Adrenal gland (tissue), 12 donors: ENCODE measurements around the gene PPP2R3B. TPM values are rescaled to one million over a fixed set of nuclear protein-coding genes. Genes with fewer than 3 reads are reported as not detected.

Experiments
- DNase-seq, 7 donors: peaks; one replicate each; pipeline ENCODE4 v3.0.0-alpha.2; 2019 to 2020
- H3K27ac ChIP-seq, 5 donors: fragments of 200-600 bp; sonication (generic) in 4 of 5; 1 replicate in 3 of 5; 2 replicates in 2 of 5; pipeline versions ENCODE4 v1.5.1 to v1.8.0; 2016 to 2020; ENCODE audit warnings: mild to moderate bottlenecking in 1 of 5
- H3K27me3 ChIP-seq: fragments of 200-600 bp; 2 replicates; pipeline ENCODE4 v1.8.0; 2021
- H3K36me3 ChIP-seq, 2 donors: fragments of 200-600 bp; replicated peaks in 1 of 2; 1 replicate in 1 of 2; 2 replicates in 1 of 2; pipeline versions ENCODE4 v1.5.1 to v1.8.0; 2018 to 2022
- H3K4me1 ChIP-seq, 2 donors: fragments of 200-600 bp; replicated peaks in 1 of 2; 1 replicate in 1 of 2; 2 replicates in 1 of 2; pipeline versions ENCODE4 v1.5.1 to v1.8.0; 2018 to 2021
- H3K4me3 ChIP-seq, 4 donors: fragments of 200-600 bp; sonication (generic) in 3 of 4; one replicate each; pipeline ENCODE4 v1.5.1; 2016 to 2018
- H3K9me3 ChIP-seq, 3 donors: fragments of 200-600 bp; sonication (generic) in 1 of 3; replicated peaks in 1 of 3; 1 replicate in 2 of 3; 2 replicates in 1 of 3; pipeline versions ENCODE4 v1.5.1 to v1.8.0; 2016 to 2021
- CTCF ChIP-seq, 6 experiments: fragments of 450-650 bp in 4 of 6; fragments of 200-600 bp in 2 of 6; sonication (generic) in 1 of 6; IDR thresholded peaks; 1 replicate in 5 of 6; 2 replicates in 1 of 6; pipeline versions ENCODE4 v1.5.1 to v1.8.0; 2016 to 2021; ENCODE audit warnings: antibody characterized with exemption in 6 of 6, mild to moderate bottlenecking in 2 of 6, moderate library complexity in 1 of 6
- POLR2A ChIP-seq, 2 donors: fragments of 450-650 bp; IDR thresholded peaks; one replicate each; pipeline ENCODE4 v1.6.1; 2017; ENCODE audit warnings: antibody characterized with exemption in 2 of 2, mild to moderate bottlenecking in 2 of 2, moderate library complexity in 1 of 2
- WGBS, 4 donors: extraction: QIAGEN DNeasy Blood & Tissue Kit in 2 of 4; methylation state at CpG; one replicate each; pipeline versions ENCODE4 v1.1.5 to v1.1.7; 2013 to 2017; 5-methylcytosine and 5-hydroxymethylcytosine counted together
- intact Hi-C, 2 donors: fragments of 100-400 bp; cut with DNase I; formaldehyde crosslinking; loops; one replicate each; pipeline versions ENCODE4 v1.14.1 to v1.15.0; 2022 to 2023
- polyA plus RNA-seq, 3 donors: library from polyadenylated mRNA; stranded (reverse); fragments of 200-250 nt in 2 of 3; fragments of 350-450 nt in 1 of 3; fragmentation: Illumina TruSeq in 1 of 3; extraction: RNeasy Lipid Tissue Mini Kit (QIAGEN cat#74804) in 1 of 3; gene quantifications; one replicate each; pipeline ENCODE4 v1.2.3, GENCODE V29; 2013 to 2014
- total RNA-seq, 9 donors: library from RNA; depleted of rRNA in 4 of 9; stranded (reverse); fragments of >200 nt in 4 of 9; fragments of 120-200 nt in 1 of 9; fragmentation: NEBNext Ultra II Directional in 1 of 9; extraction: Animal tissue kit (Norgen Biotek cat#: 25700) in 1 of 9; gene quantifications; one replicate each; pipeline versions ENCODE4 v1.1.0 to v1.2.4, GENCODE V29; 2013 to 2023
- donor health status: healthy with polysubstance abuse.
- donor health status: Bipolar disorder and iron deficiency.
- donor health status: DM: yes; HTN: yes; CAD: no.
- donor health status: DM: no; HTN: no; CAD: no.
- donor health status: DM: no; HTN: no; CAD: no.
- donor health status: DM: yes; HTN: yes; CAD: no.

PPP2R3B gene
- total and polyA plus RNA-seq, 12 donors, result 2.1 to 112 (median 14.2) TPM

- Histone ChIP-seq H3K36me3 (no peaks in the 10 kb centered on the region), H3K9me3 (no peaks in the 10 kb centered on the region), H3K4me1 (no peaks in the 10 kb centered on the region), H3K27me3 (no peaks in the 10 kb centered on the region), H3K4me3 (no peak overlapping the region), H3K27ac (no peak overlapping the region)
- no peak for DNase-seq
- 87 to 100% (median 91%) methylated on average over 6 to 17 of the region's 17 CpGs for WGBS, 4 donors
- TF ChIP-seq CTCF (IDR thresholded peaks at IDR 0.05), result no peak
- no peak for TF ChIP-seq POLR2A (IDR thresholded peaks at IDR 0.05)
- intact Hi-C loops, result no loop called here
Measured at GRCh38 chrX:410296-410695, 23.6 kb upstream of the PPP2R3B start.

- no peak overlapping the region for H3K4me3 ChIP-seq
- TF ChIP-seq CTCF (IDR thresholded peaks at IDR 0.05) (no peak), POLR2A (IDR thresholded peaks at IDR 0.05) (no peak)
- no peak for DNase-seq
- H3K27me3 ChIP-seq, result no peaks in the 10 kb centered on the region
- H3K36me3 ChIP-seq, result no peaks in the 10 kb centered on the region
- intact Hi-C loops, result no loop called here
- no peak overlapping the region for H3K27ac ChIP-seq
- no peaks in the 10 kb centered on the region for H3K9me3 ChIP-seq
- no peaks in the 10 kb centered on the region for H3K4me1 ChIP-seq
- WGBS, 4 donors, result 87 to 95% (median 90%) methylated on average over 5 of the region's 5 CpGs
Measured at GRCh38 chrX:405149-405548, 18.4 kb upstream of the PPP2R3B start.

DNA sequence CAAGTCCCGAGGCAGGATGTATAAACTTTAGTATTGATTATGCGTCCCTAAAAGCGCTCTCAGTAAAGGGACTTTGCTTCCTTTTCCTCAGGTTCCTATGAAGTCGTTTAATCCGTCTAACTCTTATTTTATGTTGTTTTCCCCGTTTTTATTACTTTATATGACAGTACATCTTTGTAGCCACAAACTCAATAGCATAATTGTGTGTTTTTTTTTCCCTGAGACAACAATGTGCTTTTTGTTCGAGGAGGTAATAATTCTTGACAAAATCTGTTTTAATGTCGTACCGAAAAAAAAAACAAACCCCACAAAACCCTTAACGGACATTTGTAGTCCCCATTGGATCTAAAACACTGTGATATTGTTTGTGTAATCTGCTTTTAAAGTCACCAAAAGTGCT is 17.9 kb upstream of the PPP2R3B start:
- Histone ChIP-seq H3K4me1 (no peaks in the 10 kb centered on the region), H3K36me3 (no peaks in the 10 kb centered on the region), H3K9me3 (no peaks in the 10 kb centered on the region), H3K4me3 (no peak overlapping the region), H3K27me3 (no peaks in the 10 kb centered on the region), H3K27ac (no peak overlapping the region)
- TF ChIP-seq CTCF (IDR thresholded peaks at IDR 0.05) (no peak), POLR2A (IDR thresholded peaks at IDR 0.05) (no peak)
- intact Hi-C loops, result no loop called here
- DNase-seq, result no peak
- 78 to 80% (median 79%) methylated on average over 10 of the region's 10 CpGs for WGBS, 4 donors

- Histone ChIP-seq H3K4me3 (no peak overlapping the region), H3K4me1 (no peaks in the 10 kb centered on the region), H3K36me3 (no peaks in the 10 kb centered on the region), H3K27ac (no peak overlapping the region), H3K27me3 (no peaks in the 10 kb centered on the region), H3K9me3 (no peaks in the 10 kb centered on the region)
- DNase-seq, result no peak
- no peak for TF ChIP-seq POLR2A (IDR thresholded peaks at IDR 0.05)
- no peak for TF ChIP-seq CTCF (IDR thresholded peaks at IDR 0.05)
- intact Hi-C loops, result no loop called here
- 86 to 92% (median 89%) methylated on average over 10 to 12 of the region's 12 CpGs for WGBS, 4 donors
Measured at GRCh38 chrX:402857-403256, 16.1 kb upstream of the PPP2R3B start.
